CD4-positive, alpha-beta memory T cell (primary cell): ENCODE data around the gene TGFBR2. TPM values are rescaled to one million over a fixed set of nuclear protein-coding genes. Genes with fewer than 3 reads are reported as not detected.

Experiments used
- CTCF ChIA-PET: fragments of 350-600 bp; sonication (Branson Sonifier 250); formaldehyde crosslinking; loops from one replicate; lab custom pipeline; 2021; ENCODE audit warnings: inconsistent platforms; ENCODE audit not compliant: partially characterized antibody; lab: Charles Lee
- POLR2A ChIA-PET: fragments of 350-600 bp; sonication (Branson Sonifier 250); formaldehyde crosslinking; loops from one replicate; lab custom pipeline; 2021; ENCODE audit not compliant: partially characterized antibody; lab: Charles Lee
- DNase-seq, 5 donors: peaks; one replicate each; pipeline versions ENCODE4 v3.0.0 to v3.0.0-alpha.2; 2020 to 2022; ENCODE audit warnings: mixed read lengths in 1 of 5
- H3K27ac ChIP-seq: one replicate; pipeline ENCODE4 v1.7.0; 2013; ENCODE audit warnings: low read depth, low read length
- H3K27me3 ChIP-seq: 2 replicates; pipeline ENCODE4 v1.7.0; 2013; ENCODE audit warnings: mild to moderate bottlenecking, low read length, moderate library complexity; ENCODE audit not compliant: insufficient read depth
- H3K36me3 ChIP-seq: 2 replicates; pipeline ENCODE4 v1.7.0; 2013; ENCODE audit warnings: mild to moderate bottlenecking, low read length, moderate library complexity; ENCODE audit not compliant: insufficient read depth
- H3K4me1 ChIP-seq: 2 replicates; pipeline ENCODE4 v1.7.0; 2013; ENCODE audit warnings: mild to moderate bottlenecking, low read length, moderate library complexity; ENCODE audit not compliant: insufficient read depth
- H3K4me3 ChIP-seq, 2 donors: one replicate each; pipeline ENCODE4 v1.7.0; 2013; ENCODE audit warnings: low read length in 2 of 2, mild to moderate bottlenecking in 1 of 2
- H3K9me3 ChIP-seq, 2 donors: one replicate each; pipeline ENCODE4 v1.7.0; 2013; ENCODE audit warnings: low read length in 2 of 2, control low read depth in 1 of 2; ENCODE audit not compliant: control insufficient read depth in 1 of 2
- H3K27ac Mint-ChIP-seq, 7 donors: one replicate each; pipeline ENCODE4 v1.8.0; 2020 to 2021; ENCODE audit warnings: mixed read lengths in 7 of 7, mild to moderate bottlenecking in 6 of 7, inconsistent platforms in 3 of 7, moderate library complexity in 3 of 7
- H3K27me3 Mint-ChIP-seq, 2 donors: one replicate each; pipeline ENCODE4 v1.8.0; 2020 to 2021; ENCODE audit warnings: mixed read lengths in 2 of 2
- H3K36me3 Mint-ChIP-seq, 2 donors: one replicate each; pipeline ENCODE4 v1.8.0; 2020 to 2021; ENCODE audit warnings: mixed read lengths in 2 of 2, inconsistent platforms in 1 of 2, mild to moderate bottlenecking in 1 of 2
- H3K4me1 Mint-ChIP-seq, 4 donors: one replicate each; pipeline ENCODE4 v1.8.0; 2020 to 2021; ENCODE audit warnings: mixed read lengths in 4 of 4, mild to moderate bottlenecking in 1 of 4
- H3K4me3 Mint-ChIP-seq, 8 donors: one replicate each; pipeline ENCODE4 v1.8.0; 2020 to 2021; ENCODE audit warnings: mixed read lengths in 8 of 8, mild to moderate bottlenecking in 7 of 8, moderate library complexity in 6 of 8, inconsistent platforms in 3 of 8
- H3K9me3 Mint-ChIP-seq, 8 donors: one replicate each; pipeline ENCODE4 v1.8.0; 2020 to 2021; ENCODE audit warnings: mixed read lengths in 8 of 8, mild to moderate bottlenecking in 5 of 8, inconsistent platforms in 3 of 8, moderate library complexity in 1 of 8
- intact Hi-C: fragments of 100-400 bp; cut with micrococcal nuclease; formaldehyde crosslinking; loops from one replicate; pipeline ENCODE4 v1.15.1; 2023
- polyA plus RNA-seq, 2 donors: library from polyadenylated mRNA; unstranded; fragments of 300-500 nt; fragmentation: Illumina TruSeq; gene quantifications; one replicate each; pipeline ENCODE4 v1.2.3, GENCODE V29; 2021
- total RNA-seq, 2 experiments: library from RNA; stranded (reverse); gene quantifications; one replicate each; pipeline ENCODE4 v1.2.3, GENCODE V29; 2021

The TGFBR2 gene
- total and polyA plus RNA-seq, 4 experiments from 2014 or later = 58.7 to 110 (median 110) TPM

DNA sequence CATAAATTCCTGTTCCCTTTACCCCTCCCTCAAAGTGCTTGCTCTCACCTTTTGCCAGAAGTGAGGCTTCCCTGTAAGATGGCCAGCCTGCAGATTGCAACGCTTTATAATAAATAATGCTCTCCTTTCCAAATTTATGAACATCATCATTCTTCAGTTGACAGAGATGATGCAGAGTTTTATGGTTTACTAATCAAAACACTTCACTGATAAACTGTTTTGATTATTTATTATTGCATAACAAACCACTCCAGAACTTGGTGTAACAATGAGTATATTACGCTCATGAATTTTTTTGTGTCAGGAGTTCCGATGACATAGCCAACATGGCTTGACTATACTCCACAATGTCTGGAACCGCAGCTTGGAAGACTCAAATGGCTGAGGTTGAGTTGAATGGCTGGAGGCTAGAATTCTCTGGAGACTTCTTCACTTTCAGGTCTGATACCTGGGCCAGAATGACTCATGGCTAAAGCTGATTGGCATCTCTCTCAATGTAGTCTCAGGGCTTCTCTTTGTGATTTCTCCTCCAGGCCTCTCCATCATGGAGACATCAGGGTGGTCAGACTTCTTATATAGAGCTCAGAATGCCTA lies 27.3 kb upstream of the TGFBR2 start:
- CTCF ChIA-PET = no interaction called here
- intact Hi-C loops = no loop called here
- DNase-seq = no peak

DNA sequence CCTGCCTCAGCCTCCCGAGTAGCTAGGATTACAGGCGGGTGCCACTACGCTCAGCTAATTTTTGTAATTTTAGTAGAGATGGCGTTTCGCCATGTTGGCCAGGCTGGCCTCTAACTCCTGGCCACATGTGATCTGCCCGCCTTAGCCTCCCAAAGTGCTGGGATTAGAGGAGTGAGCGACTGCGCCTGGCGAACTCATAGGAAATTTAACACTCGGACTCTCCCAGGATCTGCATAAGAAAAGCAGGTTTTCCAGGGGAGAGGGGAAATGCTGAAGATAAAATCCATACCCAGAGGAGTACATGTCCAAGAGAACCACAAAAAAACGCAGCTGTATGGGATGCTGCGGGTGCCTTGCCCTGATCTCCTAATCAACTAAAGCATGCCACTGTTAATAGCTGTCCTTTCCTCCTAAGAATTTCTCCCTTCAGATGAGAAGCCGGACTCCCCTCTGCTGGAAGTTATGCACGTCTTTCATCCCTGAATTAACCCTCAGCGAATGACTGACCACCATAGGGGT lies 25.3 kb upstream of the TGFBR2 start:
- H3K36me3 Mint-ChIP-seq = no peaks in the 10 kb centered on the region
- no peaks in the 10 kb centered on the region for H3K27me3 Mint-ChIP-seq
- Histone ChIP-seq H3K9me3 (no peaks in the 10 kb centered on the region), H3K4me1 (no peaks in the 10 kb centered on the region), H3K36me3 (no peaks in the 10 kb centered on the region), H3K27me3 (no peaks in the 10 kb centered on the region), H3K4me3 (no peak overlapping the region), H3K27ac (no peak overlapping the region)
- DNase-seq = no peak
- H3K4me1 Mint-ChIP-seq = no peaks in the 10 kb centered on the region
- ChIA-PET CTCF (interaction anchor here (1.1 to 1.3 kb wide), 2 partner anchors 9 to 1644 kb away, joined by 3 read pairs; no protein-coding TSS in a partner anchor), POLR2A (interaction anchor here (1.2 kb wide), 1 partner anchor 78 kb away, joined by 3 read pairs; no protein-coding TSS in a partner anchor)
- H3K9me3 Mint-ChIP-seq = peaks cover 0 to 2% (median 0%) of the 10 kb centered on the region in 8 donors
- no peak overlapping the region for H3K4me3 Mint-ChIP-seq
- intact Hi-C loops = no loop called here
- H3K27ac Mint-ChIP-seq = no peak overlapping the region

More for the DNA sequence above, 27.3 kb upstream of the TGFBR2 start:
- H3K27me3 ChIP-seq = no peaks in the 10 kb centered on the region
- Mint-ChIP-seq H3K27ac (no peak overlapping the region), H3K9me3 (peaks cover 0 to 2% (median 0%) of the 10 kb centered on the region in 8 donors), H3K4me1 (no peaks in the 10 kb centered on the region), H3K36me3 (no peaks in the 10 kb centered on the region), H3K27me3 (no peaks in the 10 kb centered on the region), H3K4me3 (no peak overlapping the region)
- H3K9me3 ChIP-seq = no peaks in the 10 kb centered on the region
- H3K36me3 ChIP-seq = no peaks in the 10 kb centered on the region
- no peak overlapping the region for H3K27ac ChIP-seq
- POLR2A ChIA-PET = no interaction called here
- H3K4me3 ChIP-seq = no peak overlapping the region
- no peaks in the 10 kb centered on the region for H3K4me1 ChIP-seq

DNA sequence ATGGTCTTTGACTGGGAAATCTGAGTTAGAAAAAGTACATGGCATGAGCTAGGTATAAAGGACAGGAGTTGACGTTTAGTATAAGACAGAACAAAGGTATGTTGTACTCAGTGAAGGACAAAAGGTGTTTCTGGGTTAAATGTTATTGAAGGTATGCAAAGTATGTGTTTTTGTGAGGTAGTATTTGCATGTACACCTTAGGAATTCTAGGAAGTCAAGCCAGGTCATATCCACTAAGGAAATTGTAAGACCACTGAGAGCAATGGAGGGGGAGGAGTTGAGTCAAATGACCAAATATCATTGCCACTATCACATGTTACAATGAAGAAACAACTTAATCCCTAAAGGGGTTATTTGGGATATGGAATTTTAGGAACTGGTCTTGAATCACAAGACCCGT lies 24.4 kb upstream of the TGFBR2 start:
- Mint-ChIP-seq H3K4me3 (no peak overlapping the region), H3K27me3 (no peaks in the 10 kb centered on the region), H3K9me3 (peaks cover 0 to 2% (median 0%) of the 10 kb centered on the region in 8 donors), H3K36me3 (no peaks in the 10 kb centered on the region), H3K4me1 (no peaks in the 10 kb centered on the region), H3K27ac (no peak overlapping the region)
- no peaks in the 10 kb centered on the region for H3K27me3 ChIP-seq
- no peak for DNase-seq
- H3K4me3 ChIP-seq = no peak overlapping the region
- H3K9me3 ChIP-seq = no peaks in the 10 kb centered on the region
- CTCF ChIA-PET = interaction anchor here (1.1 kb wide), 2 partner anchors 47 to 1643 kb away, joined by 3 read pairs; no protein-coding TSS in a partner anchor
- no peak overlapping the region for H3K27ac ChIP-seq
- POLR2A ChIA-PET = interaction anchor here (1.2 kb wide), 1 partner anchor 77 kb away, joined by 3 read pairs; no protein-coding TSS in a partner anchor
- intact Hi-C loops = no loop called here
- no peaks in the 10 kb centered on the region for H3K4me1 ChIP-seq
- no peaks in the 10 kb centered on the region for H3K36me3 ChIP-seq

GRCh38 chr3:30583973-30584372 lies 22.4 kb upstream of the TGFBR2 start:
- intact Hi-C loops = no loop called here
- ChIA-PET CTCF (no interaction called here), POLR2A (no interaction called here)
- no peaks in the 10 kb centered on the region for H3K36me3 Mint-ChIP-seq
- Histone ChIP-seq H3K27ac (no peak overlapping the region), H3K27me3 (no peaks in the 10 kb centered on the region), H3K4me1 (no peaks in the 10 kb centered on the region), H3K36me3 (no peaks in the 10 kb centered on the region), H3K9me3 (no peaks in the 10 kb centered on the region), H3K4me3 (no peak overlapping the region)
- H3K27me3 Mint-ChIP-seq = no peaks in the 10 kb centered on the region
- no peaks in the 10 kb centered on the region for H3K4me1 Mint-ChIP-seq
- no peak overlapping the region for H3K4me3 Mint-ChIP-seq
- H3K27ac Mint-ChIP-seq = peak overlapping the region in 1 of 7 donors; percentile 55
- no peaks in the 10 kb centered on the region for H3K9me3 Mint-ChIP-seq
- no peak for DNase-seq

- no peaks in the 10 kb centered on the region for H3K4me1 Mint-ChIP-seq
- intact Hi-C loops = no loop called here
- H3K4me1 ChIP-seq = no peaks in the 10 kb centered on the region
- H3K27me3 ChIP-seq = no peaks in the 10 kb centered on the region
- no peak overlapping the region for H3K4me3 Mint-ChIP-seq
- ChIA-PET CTCF (no interaction called here), POLR2A (no interaction called here)
- H3K36me3 Mint-ChIP-seq = no peaks in the 10 kb centered on the region
- H3K27ac Mint-ChIP-seq = no peak overlapping the region
- H3K4me3 ChIP-seq = no peak overlapping the region
- no peaks in the 10 kb centered on the region for H3K27me3 Mint-ChIP-seq
- no peaks in the 10 kb centered on the region for H3K9me3 Mint-ChIP-seq
- H3K27ac ChIP-seq = no peak overlapping the region
- no peaks in the 10 kb centered on the region for H3K9me3 ChIP-seq
- H3K36me3 ChIP-seq = no peaks in the 10 kb centered on the region
- DNase-seq = no peak
These were observed 20.7 kb upstream of the TGFBR2 start for GRCh38 chr3:30585654-30586053.

- ChIA-PET POLR2A (no interaction called here), CTCF (interaction anchor here (1.5 kb wide), 1 partner anchor 387 kb away, joined by 3 read pairs; no protein-coding TSS in a partner anchor)
- no peaks in the 10 kb centered on the region for H3K27me3 Mint-ChIP-seq
- H3K36me3 Mint-ChIP-seq = no peaks in the 10 kb centered on the region
- no peaks in the 10 kb centered on the region for H3K4me1 Mint-ChIP-seq
- H3K36me3 ChIP-seq = no peaks in the 10 kb centered on the region
- H3K9me3 ChIP-seq = no peaks in the 10 kb centered on the region
- H3K4me3 ChIP-seq = no peak overlapping the region
- H3K27me3 ChIP-seq = no peaks in the 10 kb centered on the region
- H3K4me3 Mint-ChIP-seq = no peak overlapping the region
- H3K27ac Mint-ChIP-seq = no peak overlapping the region
- H3K27ac ChIP-seq = no peak overlapping the region
- H3K9me3 Mint-ChIP-seq = no peaks in the 10 kb centered on the region
- H3K4me1 ChIP-seq = no peaks in the 10 kb centered on the region
- no peak for DNase-seq
- intact Hi-C loops = no loop called here
These were observed 20.1 kb upstream of the TGFBR2 start for GRCh38 chr3:30586096-30586805.

DNA sequence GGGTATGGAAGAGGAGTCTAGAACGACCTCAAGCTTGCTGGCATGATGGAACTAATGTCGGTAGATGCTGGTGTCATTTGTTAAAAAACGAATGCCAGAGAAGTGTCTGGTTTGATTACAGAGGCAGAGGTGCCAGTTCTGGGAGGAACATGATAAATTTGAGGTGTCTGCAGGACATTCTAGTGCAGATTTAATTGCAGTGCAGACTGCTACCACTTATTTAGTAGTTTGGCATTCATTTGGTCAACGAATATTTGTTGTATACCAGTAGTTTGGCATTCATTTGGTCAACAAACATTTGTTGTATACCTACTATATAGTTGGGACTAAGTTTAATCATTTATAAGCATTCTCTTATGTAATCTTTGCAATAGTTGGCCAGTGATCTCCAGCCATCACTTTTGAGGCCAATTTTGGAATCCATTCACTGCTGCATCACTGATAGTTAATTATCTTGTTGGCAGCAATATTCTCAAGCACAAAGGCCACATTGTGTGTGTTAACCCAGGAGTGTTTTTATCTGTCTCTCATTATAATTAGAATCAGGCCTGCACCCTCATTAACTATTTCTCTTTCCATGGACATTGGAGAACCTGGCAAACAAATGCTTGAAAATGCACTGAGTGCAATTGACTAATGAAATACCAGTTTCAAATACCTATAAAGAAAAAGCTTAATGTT lies 19.5 kb upstream of the TGFBR2 start:
- H3K27ac Mint-ChIP-seq = no peak overlapping the region
- no peak overlapping the region for H3K4me3 Mint-ChIP-seq
- CTCF ChIA-PET = interaction anchor here (1.5 kb wide), 1 partner anchor 388 kb away, joined by 3 read pairs; no protein-coding TSS in a partner anchor
- no peaks in the 10 kb centered on the region for H3K36me3 Mint-ChIP-seq
- Histone ChIP-seq H3K9me3 (no peaks in the 10 kb centered on the region), H3K27ac (no peak overlapping the region), H3K4me1 (no peaks in the 10 kb centered on the region), H3K4me3 (no peak overlapping the region), H3K27me3 (no peaks in the 10 kb centered on the region), H3K36me3 (no peaks in the 10 kb centered on the region)
- POLR2A ChIA-PET = no interaction called here
- H3K27me3 Mint-ChIP-seq = no peaks in the 10 kb centered on the region
- intact Hi-C loops = no loop called here
- H3K9me3 Mint-ChIP-seq = no peaks in the 10 kb centered on the region
- DNase-seq = no peak
- H3K4me1 Mint-ChIP-seq = no peaks in the 10 kb centered on the region
